Transverse colon (tissue), 4 donors: Measurements from ENCODE around the gene KRT4. TPM values are rescaled to one million over a fixed set of nuclear protein-coding genes. Genes with fewer than 3 reads are reported as not detected.

Experiments used
- DNase-seq: peaks from one replicate; pipeline ENCODE4 v3.0.0-alpha.2; 2019
- H3K27ac ChIP-seq, 4 donors: fragments of 200-600 bp; sonication (generic); 2 replicates each; pipeline ENCODE4 v1.5.1; 2016 to 2018; ENCODE audit warnings: inconsistent platforms in 4 of 4
- H3K27me3 ChIP-seq: fragments of 200-600 bp; sonication (generic); 2 replicates; pipeline ENCODE4 v1.5.1; 2017; ENCODE audit warnings: inconsistent platforms
- H3K36me3 ChIP-seq, 4 donors: fragments of 200-600 bp; sonication (generic); 2 replicates each; pipeline ENCODE4 v1.5.1; 2017 to 2019; ENCODE audit warnings: inconsistent platforms in 4 of 4
- H3K4me1 ChIP-seq, 4 donors: fragments of 200-600 bp; sonication (generic); 2 replicates each; pipeline ENCODE4 v1.5.1; 2017 to 2020; ENCODE audit warnings: inconsistent platforms in 4 of 4
- H3K4me3 ChIP-seq, 4 donors: fragments of 200-600 bp; sonication (generic); 1 replicate in 1 of 4; 2 replicates in 3 of 4; pipeline versions ENCODE4 v1.5.1 to v1.6.1; 2017 to 2019; ENCODE audit warnings: inconsistent platforms in 4 of 4
- H3K9me3 ChIP-seq, 2 donors: fragments of 200-600 bp; sonication (generic); 2 replicates each; pipeline ENCODE4 v1.5.1; 2017 to 2019; ENCODE audit warnings: inconsistent platforms in 2 of 2
- EP300 ChIP-seq: sonication (generic); formaldehyde crosslinking; IDR thresholded peaks from one replicate; pipeline ENCODE4 v1.6.1; 2017; ENCODE audit warnings: antibody characterized with exemption, low read depth
- POLR2A ChIP-seq: fragments of 450-650 bp; IDR thresholded peaks from one replicate; pipeline ENCODE4 v1.6.1; 2016; ENCODE audit warnings: antibody characterized with exemption, mild to moderate bottlenecking, moderate library complexity
- POLR2AphosphoS5 ChIP-seq, 3 donors: sonication (generic); formaldehyde crosslinking; IDR thresholded peaks; one replicate each; pipeline ENCODE4 v1.6.1; 2016; ENCODE audit warnings: antibody characterized with exemption in 3 of 3
- WGBS, 2 donors: methylation state at CpG; one replicate each; pipeline ENCODE4 v1.1.5; 2018; ENCODE audit warnings: low coverage in 1 of 2; 5-methylcytosine and 5-hydroxymethylcytosine counted together
- in situ Hi-C, 4 donors: fragments of 200-750 bp; cut with MboI; loops; one replicate each; pipeline versions ENCODE4 v1.15.0 to v1.15.1; 2017; ENCODE audit warnings: low sequenced_read_pairs in 3 of 4, low pct_ligation_motif_present in 1 of 4, low pct_unique_long_range_greater_than_20kb in 1 of 4
- intact Hi-C: fragments of 100-400 bp; cut with DNase I; formaldehyde crosslinking; loops from one replicate; pipeline ENCODE4 v1.15.1; 2023; ENCODE audit warnings: low total_unique reads
- total RNA-seq, 4 donors: library from RNA; depleted of rRNA; stranded (reverse); fragments of >200 nt; gene quantifications; one replicate each; pipeline ENCODE4 v1.1.0, GENCODE V29; 2016
- TF ChIP-seq, protein P1 (sequence below), 5 experiments: fragments of 200-600 bp in 3 of 5; fragments of 450-650 bp in 2 of 5; sonication (generic) in 3 of 5; IDR thresholded peaks; 1 replicate in 2 of 5; 2 replicates in 3 of 5; pipeline ENCODE4 v1.5.1; 2016 to 2017; ENCODE audit warnings: antibody characterized with exemption in 5 of 5, inconsistent platforms in 3 of 5, mild to moderate bottlenecking in 2 of 5, moderate library complexity in 1 of 5

KRT4 gene
- total RNA-seq, 4 donors from 2014 or later = not detected

DNA sequence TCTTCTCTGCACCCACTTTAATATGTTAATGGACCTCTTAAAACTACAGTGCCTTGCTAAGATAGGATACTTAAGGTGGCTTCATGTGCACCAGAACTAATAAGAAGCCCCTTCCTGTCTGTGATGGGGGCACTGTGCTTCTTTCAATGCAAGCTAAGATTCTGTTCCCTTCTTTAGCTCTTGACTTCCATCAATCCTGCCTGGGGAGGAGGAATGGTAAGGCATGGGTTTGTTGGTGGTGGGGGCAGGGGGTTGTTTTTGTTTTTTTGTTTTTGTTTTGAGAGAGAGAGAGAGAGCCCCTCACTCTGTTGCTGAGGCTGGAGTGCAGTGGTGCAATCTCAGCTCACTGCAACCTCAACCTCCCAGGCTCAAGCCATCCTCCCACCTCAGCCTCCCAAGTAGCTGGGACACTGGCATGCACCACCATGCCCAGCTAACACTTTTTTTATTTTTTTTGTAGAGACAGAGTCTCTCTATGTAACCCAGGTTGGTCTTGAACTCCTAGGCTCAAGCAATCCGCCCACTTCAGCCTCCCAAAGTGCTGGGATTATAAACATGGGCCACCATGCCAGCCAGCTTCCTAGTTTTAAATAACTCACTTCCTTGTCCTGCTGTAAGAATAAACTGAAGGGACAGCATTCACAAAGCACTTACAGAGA is 13.5 kb downstream of the KRT4 start:
- in situ Hi-C loops = no loop called here
- Histone ChIP-seq H3K27ac (no peak overlapping the region), H3K4me3 (no peak overlapping the region), H3K27me3 (no peaks in the 10 kb centered on the region), H3K4me1 (peaks cover 0 to 10% (median 6%) of the 10 kb centered on the region in 4 donors), H3K9me3 (no peaks in the 10 kb centered on the region), H3K36me3 (no peaks in the 10 kb centered on the region)
- WGBS, 2 donors = 17 to 32% methylated on average over 1 of the region's 1 CpG
- TF ChIP-seq, protein P1, sequence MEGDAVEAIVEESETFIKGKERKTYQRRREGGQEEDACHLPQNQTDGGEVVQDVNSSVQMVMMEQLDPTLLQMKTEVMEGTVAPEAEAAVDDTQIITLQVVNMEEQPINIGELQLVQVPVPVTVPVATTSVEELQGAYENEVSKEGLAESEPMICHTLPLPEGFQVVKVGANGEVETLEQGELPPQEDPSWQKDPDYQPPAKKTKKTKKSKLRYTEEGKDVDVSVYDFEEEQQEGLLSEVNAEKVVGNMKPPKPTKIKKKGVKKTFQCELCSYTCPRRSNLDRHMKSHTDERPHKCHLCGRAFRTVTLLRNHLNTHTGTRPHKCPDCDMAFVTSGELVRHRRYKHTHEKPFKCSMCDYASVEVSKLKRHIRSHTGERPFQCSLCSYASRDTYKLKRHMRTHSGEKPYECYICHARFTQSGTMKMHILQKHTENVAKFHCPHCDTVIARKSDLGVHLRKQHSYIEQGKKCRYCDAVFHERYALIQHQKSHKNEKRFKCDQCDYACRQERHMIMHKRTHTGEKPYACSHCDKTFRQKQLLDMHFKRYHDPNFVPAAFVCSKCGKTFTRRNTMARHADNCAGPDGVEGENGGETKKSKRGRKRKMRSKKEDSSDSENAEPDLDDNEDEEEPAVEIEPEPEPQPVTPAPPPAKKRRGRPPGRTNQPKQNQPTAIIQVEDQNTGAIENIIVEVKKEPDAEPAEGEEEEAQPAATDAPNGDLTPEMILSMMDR (IDR thresholded peaks at IDR 0.05) = no peak
- TF ChIP-seq EP300 = no peak
- TF ChIP-seq POLR2A = no peak
- no peak for TF ChIP-seq POLR2AphosphoS5 (IDR thresholded peaks at IDR 0.05)
- intact Hi-C loops = no loop called here
- DNase-seq = peak; percentile 21

DNA sequence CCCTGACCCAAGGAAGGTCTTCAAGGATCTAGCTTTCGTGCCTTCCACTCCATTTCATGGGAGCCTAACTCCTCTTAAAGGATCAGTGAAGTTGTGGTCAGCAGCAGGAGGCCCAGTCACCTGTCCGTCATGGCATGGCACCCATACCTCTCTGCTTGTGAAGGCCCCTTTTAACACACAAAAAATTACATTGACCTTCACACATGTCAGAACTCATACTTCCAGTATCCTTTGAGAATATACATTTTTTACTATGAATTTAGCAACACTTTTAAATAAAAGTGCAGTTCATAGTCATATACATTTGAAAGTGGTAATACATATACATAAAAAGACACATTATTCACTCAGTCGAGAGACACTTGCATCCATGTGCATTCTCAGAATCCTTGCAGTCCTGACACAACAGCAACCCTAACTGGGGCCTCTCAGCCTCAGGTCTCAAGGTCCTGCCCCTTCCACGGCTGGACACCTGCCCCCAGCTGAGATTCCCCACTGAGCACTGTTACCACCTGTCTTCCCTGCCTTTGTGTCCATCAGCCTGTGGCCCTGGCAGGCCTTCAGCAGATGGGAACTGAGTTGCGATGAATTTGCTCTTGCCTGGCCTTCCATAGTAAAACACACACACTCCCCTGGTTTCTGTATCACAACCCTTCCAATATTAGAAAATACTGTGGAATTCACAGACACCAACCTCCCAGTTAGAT is 14.3 kb downstream of the KRT4 start:
- DNase-seq = no peak
- intact Hi-C loops = no loop called here
- no peaks in the 10 kb centered on the region for H3K36me3 ChIP-seq
- H3K27me3 ChIP-seq = no peaks in the 10 kb centered on the region
- no peak overlapping the region for H3K4me3 ChIP-seq
- WGBS, 2 donors = 74 to 90% methylated on average over 5 of the region's 5 CpGs
- H3K4me1 ChIP-seq = peaks cover 0 to 10% (median 6%) of the 10 kb centered on the region in 4 donors
- in situ Hi-C loops = no loop called here
- H3K9me3 ChIP-seq = no peaks in the 10 kb centered on the region
- no peak overlapping the region for H3K27ac ChIP-seq
- no peak for TF ChIP-seq POLR2AphosphoS5 (IDR thresholded peaks at IDR 0.05)
- TF ChIP-seq, protein P1 (IDR thresholded peaks at IDR 0.05) = no peak
- TF ChIP-seq EP300 = no peak
- no peak for TF ChIP-seq POLR2A

DNA sequence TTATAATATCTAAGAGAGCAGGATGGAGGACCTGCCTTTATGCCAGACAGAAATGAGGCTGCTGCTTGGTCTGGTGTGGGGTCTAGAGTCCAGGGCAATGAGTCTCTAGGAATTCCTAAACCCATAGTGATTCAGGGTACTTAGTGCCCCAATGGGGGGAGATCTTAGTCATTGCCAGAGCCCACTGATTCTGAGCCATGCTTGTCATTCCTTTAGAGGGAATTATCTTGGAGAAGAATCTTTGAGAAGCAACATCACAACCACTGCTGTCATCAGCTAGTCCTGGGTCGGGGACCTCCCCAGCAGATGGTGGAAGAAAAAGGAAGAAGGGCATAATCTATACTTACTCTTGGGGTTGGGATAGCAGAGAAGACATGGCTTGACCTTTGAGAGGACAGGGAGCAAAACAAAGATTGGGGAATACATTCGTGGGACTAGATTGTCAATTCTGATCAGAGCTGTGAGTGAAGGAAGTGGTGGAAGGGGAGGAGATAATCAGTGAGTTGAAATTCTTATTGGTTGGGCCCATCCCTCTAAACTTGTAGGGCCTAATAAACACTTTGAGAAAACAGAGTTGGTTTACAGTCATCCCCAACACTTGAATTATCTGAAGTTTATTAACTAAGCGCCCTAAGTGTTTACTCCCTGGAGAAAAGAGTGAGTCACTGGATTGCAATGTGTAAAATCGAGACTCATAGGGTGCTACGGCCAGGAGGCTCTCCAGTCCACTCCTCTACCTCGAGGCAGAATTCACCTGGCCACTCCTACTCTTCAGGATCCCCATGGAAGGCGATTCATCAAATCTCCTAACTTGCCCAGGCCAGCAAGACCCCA is 15.0 kb downstream of the KRT4 start:
- 34 to 49% methylated on average over 5 to 7 of the region's 7 CpGs for WGBS, 2 donors
- Histone ChIP-seq H3K9me3 (no peaks in the 10 kb centered on the region), H3K36me3 (no peaks in the 10 kb centered on the region), H3K4me1 (peaks cover 0 to 10% (median 6%) of the 10 kb centered on the region in 4 donors), H3K27me3 (no peaks in the 10 kb centered on the region), H3K27ac (no peak overlapping the region), H3K4me3 (no peak overlapping the region)
- intact Hi-C loops (no loop called here), in situ Hi-C loops (no loop called here)
- DNase-seq = no peak
- no peak for TF ChIP-seq POLR2A
- TF ChIP-seq EP300 = no peak

DNA sequence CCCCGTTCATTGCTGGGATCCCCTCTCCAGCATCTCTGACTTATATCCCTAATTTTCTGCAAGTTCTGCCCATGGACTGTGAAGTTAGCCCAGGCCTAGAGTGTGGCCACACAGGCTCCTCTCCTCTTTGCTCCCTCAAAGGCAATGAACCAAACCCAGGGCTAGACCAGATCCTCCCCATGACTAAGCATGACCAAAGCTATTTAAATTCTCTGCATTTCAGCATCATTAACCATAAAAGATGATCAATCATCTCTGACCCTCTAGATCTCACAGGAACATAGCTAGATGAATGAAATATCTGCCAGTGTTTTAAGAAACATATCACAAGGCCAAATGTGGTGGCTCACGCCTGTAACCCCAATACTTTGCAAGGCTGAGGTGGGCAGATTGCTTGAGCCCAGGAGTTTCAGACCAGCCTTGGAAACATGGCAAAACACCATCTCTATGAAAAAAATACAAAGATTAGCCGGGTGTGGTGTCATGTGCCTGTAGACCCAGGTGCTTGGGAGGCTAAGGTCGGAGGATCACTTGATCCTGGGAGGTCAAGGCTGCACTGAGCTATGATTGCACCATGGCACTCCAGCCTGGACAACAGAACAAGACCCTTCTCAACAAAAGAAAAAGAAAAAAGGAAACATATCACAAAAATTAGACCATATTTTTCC is 15.8 kb downstream of the KRT4 start:
- H3K4me3 ChIP-seq = no peak overlapping the region
- TF ChIP-seq, protein P1 (IDR thresholded peaks at IDR 0.05) = no peak
- no peak for TF ChIP-seq EP300
- H3K9me3 ChIP-seq = no peaks in the 10 kb centered on the region
- peaks cover 0 to 10% (median 6%) of the 10 kb centered on the region in 4 donors for H3K4me1 ChIP-seq
- intact Hi-C loops (no loop called here), in situ Hi-C loops (no loop called here)
- H3K27me3 ChIP-seq = no peaks in the 10 kb centered on the region
- no peak overlapping the region for H3K27ac ChIP-seq
- 90 to 94% methylated on average over 3 to 4 of the region's 4 CpGs for WGBS, 2 donors
- no peak for DNase-seq
- no peaks in the 10 kb centered on the region for H3K36me3 ChIP-seq
